Retinal pigment epithelial cell (primary cell): ENCODE data around the gene F8A2.

ENCODE experiments used
- DNase-seq: peaks from one replicate; pipeline ENCODE4 v3.0.0-alpha.2; 2010; ENCODE audit warnings: low read depth
- H3K4me3 ChIP-seq: 2 replicates; pipeline ENCODE4 v1.5.1; 2011; ENCODE audit warnings: mild to moderate bottlenecking, low read length, control low read depth, moderate library complexity
- CTCF ChIP-seq: conservative IDR thresholded peaks from 2 replicates; pipeline ENCODE4 v1.5.1; 2011; ENCODE audit warnings: low read depth, low read length, control low read depth, inconsistent platforms

The F8A2 gene

GRCh38 chrX:155406429-155406828 lies 24.5 kb downstream of the F8A2 start:
- TF ChIP-seq CTCF, result no peak
- no peak overlapping the region for H3K4me3 ChIP-seq
- DNase-seq, result no peak

GRCh38 chrX:155417769-155418168 lies 35.9 kb downstream of the F8A2 start:
- no peak overlapping the region for H3K4me3 ChIP-seq
- no peak for DNase-seq
- TF ChIP-seq CTCF, result no peak
